ENCODE data around the gene ICA1L. TPM values are rescaled to one million over a fixed set of nuclear protein-coding genes. Genes with fewer than 3 reads are reported as not detected.

Gene ICA1L
- total and polyA plus RNA-seq, 2 of the 13 experiments (the other 11 are each of a cell fraction or from before 2014, with no cell fraction given), result 1.5 to 2.4 TPM

DNA sequence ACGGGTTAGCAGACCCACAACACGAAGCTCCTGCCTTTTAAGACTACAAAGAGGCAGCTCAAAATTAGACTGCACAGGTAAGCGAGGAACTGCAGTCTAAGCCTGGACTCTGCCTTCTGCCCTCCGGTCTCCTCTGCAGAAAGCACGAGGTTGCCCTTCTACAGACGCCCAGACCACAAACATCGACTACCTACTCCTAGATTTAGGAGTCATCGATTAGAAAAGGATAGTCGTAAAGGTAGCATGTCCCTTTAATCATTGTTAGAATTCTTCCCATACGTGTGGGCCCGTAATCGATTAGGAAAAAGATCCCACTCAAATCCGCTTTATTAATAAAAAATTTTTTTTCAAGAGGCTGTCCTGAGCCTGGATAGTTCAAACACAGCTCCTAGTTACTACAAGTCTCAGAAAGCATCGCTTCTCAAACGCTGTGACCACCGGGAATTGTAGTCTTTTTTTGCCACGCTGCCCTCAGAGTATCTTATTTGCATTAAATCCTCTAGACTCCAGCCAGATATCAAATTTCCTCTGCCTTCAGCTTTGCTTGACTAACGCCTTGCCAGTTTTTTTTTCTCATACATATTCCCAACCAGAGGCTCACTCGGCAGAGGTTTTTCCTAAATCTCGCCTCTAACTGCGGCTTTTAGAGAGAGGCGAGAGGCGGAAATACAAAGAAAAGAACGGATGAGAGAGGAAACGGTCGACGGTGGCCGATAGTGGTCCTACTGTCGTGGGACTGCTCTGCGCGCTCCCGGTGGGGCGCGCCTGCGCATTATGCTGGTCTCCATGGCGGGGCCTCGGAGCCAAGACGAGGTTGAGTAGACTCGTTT lies 40.2 kb upstream of the ICA1L start, which contains the start of the genes CARF and WDR12 (continued):
- TF ChIP-seq WIZ (CRISPR knock-in tag; IDR thresholded peaks at IDR 0.05), result peak; percentile 70; the same call in 1 of the 2 replicates
- peak; percentile 93; the same call in 1 of the 2 replicates for TF ChIP-seq ZNF256 (CRISPR knock-in tag; conservative IDR thresholded peaks at IDR 0.05)
- peak; percentile 78; the same call in 1 of the 2 replicates for TF ChIP-seq ZMAT3 (CRISPR knock-in tag; conservative IDR thresholded peaks at IDR 0.05)
- peak; percentile 76; the same call in 1 of the 2 replicates for TF ChIP-seq ZKSCAN8 (CRISPR knock-in tag; IDR thresholded peaks at IDR 0.05; ENCODE audit: borderline replicate concordance)
- TF ChIP-seq YEATS4 (CRISPR knock-in tag; IDR thresholded peaks at IDR 0.05; ENCODE audit: borderline replicate concordance), result peak; percentile 96; the same call in 1 of the 2 replicates
- peak; percentile 21 for TF ChIP-seq PATZ1 (CRISPR knock-in tag; IDR thresholded peaks at IDR 0.05)
- TF ChIP-seq ZNF75D (CRISPR knock-in tag; IDR thresholded peaks at IDR 0.05; ENCODE audit: borderline replicate concordance), result 0 out of 2 replicates have a peak, but pooled peaks have one; percentile 41
- TF ChIP-seq ZNF558 (CRISPR knock-in tag; IDR thresholded peaks at IDR 0.05; ENCODE audit: borderline replicate concordance), result peak; percentile 91; the same call in 1 of the 2 replicates
- peak; percentile 93 for TF ChIP-seq ZNF772 (CRISPR knock-in tag; IDR thresholded peaks at IDR 0.05)
- no peak for TF ChIP-seq ZNF383 (CRISPR knock-in tag; IDR thresholded peaks at IDR 0.05; ENCODE audit: borderline replicate concordance)
- TF ChIP-seq RXRA (CRISPR knock-in tag; IDR thresholded peaks at IDR 0.05), result 0 out of 2 replicates have a peak, but pooled peaks have one; percentile 40
- 0 out of 2 replicates have a peak, but pooled peaks have one; percentile 26 for TF ChIP-seq ZFX (CRISPR knock-in tag; IDR thresholded peaks at IDR 0.05; ENCODE audit: low read depth)
- TF ChIP-seq ZNF337 (CRISPR knock-in tag; IDR thresholded peaks at IDR 0.05; ENCODE audit: borderline replicate concordance, low read depth), result 0 out of 2 replicates have a peak, but pooled peaks have one; percentile 56
- no peak for TF ChIP-seq ZBTB7A (CRISPR knock-in tag; IDR thresholded peaks at IDR 0.05)
- TF ChIP-seq CEBPZ (IDR thresholded peaks at IDR 0.05; ENCODE audit: low read length), result no peak
- TF ChIP-seq, protein P1, sequence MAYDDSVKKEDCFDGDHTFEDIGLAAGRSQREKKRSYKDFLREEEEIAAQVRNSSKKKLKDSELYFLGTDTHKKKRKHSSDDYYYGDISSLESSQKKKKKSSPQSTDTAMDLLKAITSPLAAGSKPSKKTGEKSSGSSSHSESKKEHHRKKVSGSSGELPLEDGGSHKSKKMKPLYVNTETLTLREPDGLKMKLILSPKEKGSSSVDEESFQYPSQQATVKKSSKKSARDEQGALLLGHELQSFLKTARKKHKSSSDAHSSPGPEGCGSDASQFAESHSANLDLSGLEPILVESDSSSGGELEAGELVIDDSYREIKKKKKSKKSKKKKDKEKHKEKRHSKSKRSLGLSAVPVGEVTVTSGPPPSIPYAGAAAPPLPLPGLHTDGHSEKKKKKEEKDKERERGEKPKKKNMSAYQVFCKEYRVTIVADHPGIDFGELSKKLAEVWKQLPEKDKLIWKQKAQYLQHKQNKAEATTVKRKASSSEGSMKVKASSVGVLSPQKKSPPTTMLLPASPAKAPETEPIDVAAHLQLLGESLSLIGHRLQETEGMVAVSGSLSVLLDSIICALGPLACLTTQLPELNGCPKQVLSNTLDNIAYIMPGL (CRISPR knock-in tag; IDR thresholded peaks at IDR 0.05; ENCODE audit: borderline replicate concordance in 1 of 2, low read depth in 1 of 2), result peak; percentile 56 to 68
- TF ChIP-seq, protein P2, sequence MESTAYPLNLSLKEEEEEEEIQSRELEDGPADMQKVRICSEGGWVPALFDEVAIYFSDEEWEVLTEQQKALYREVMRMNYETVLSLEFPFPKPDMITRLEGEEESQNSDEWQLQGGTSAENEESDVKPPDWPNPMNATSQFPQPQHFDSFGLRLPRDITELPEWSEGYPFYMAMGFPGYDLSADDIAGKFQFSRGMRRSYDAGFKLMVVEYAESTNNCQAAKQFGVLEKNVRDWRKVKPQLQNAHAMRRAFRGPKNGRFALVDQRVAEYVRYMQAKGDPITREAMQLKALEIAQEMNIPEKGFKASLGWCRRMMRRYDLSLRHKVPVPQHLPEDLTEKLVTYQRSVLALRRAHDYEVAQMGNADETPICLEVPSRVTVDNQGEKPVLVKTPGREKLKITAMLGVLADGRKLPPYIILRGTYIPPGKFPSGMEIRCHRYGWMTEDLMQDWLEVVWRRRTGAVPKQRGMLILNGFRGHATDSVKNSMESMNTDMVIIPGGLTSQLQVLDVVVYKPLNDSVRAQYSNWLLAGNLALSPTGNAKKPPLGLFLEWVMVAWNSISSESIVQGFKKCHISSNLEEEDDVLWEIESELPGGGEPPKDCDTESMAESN (CRISPR knock-in tag; conservative IDR thresholded peaks at IDR 0.05), result 0 out of 2 replicates have a peak, but pooled peaks have one; percentile 47

Measured in HepG2 (cell line).